ENCODE measurements around the gene ARRB1. TPM values are rescaled to one million over a fixed set of nuclear protein-coding genes. Genes with fewer than 3 reads are reported as not detected.
A peak's percentile ranks its signal among the peaks of the same experiment; 100 is the strongest.

Gene ARRB1
- total and polyA plus RNA-seq, 2 of the 13 experiments (the other 11 are each of a cell fraction or from before 2014, with no cell fraction given): 22.5 to 35.7 TPM

DNA sequence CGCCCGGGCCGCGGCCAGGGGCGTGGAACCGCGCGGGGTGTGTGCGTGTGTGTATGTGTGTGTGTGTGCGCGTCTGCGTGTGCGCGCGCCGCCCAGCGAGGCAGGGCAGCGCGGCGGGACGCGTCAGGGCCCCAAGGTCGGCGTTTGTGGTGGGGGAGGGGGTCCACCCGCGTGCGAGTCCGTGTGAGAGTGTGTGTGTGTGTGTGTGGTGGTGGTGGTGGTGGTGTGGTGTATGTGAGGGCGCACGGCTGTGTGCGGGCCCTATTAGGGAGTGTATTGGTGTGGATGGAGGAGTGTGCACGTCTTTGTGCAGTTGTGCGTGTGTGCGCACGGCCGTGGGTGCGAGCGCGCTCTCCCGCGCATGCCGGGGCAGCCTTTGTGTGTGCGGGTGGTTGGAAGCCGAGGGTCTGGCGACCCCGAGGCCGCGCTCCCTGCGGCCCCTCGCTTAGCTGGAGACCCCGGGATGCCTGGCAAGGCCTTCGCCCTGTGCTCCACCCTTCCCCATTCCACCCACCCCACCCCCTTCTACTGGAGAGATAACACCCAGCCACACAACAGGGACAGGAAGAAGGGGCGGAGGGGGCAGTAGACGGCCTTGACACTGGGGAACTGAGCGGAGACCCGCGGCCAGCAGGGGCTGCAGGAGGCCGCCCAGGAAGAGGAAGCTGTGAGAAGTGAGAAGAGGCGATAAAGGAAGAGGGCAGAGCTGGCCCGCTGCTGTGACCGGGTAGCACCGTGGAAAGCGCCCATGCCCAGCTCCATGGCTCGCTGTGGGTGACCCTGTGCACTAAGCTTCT is 528 bp upstream of the ARRB1 start (continued):
- TF ChIP-seq ZFX (CRISPR knock-in tag; IDR thresholded peaks at IDR 0.05; ENCODE audit: low read depth) (peak; percentile 89), HIVEP1 (CRISPR knock-in tag; IDR thresholded peaks at IDR 0.05) (no peak), PLRG1 (conservative IDR thresholded peaks at IDR 0.05) (no peak), ZFP82 (CRISPR knock-in tag; IDR thresholded peaks at IDR 0.05; ENCODE audit: borderline replicate concordance) (0 out of 2 replicates have a peak, but pooled peaks have one; percentile 34), ZNF768 (CRISPR knock-in tag; IDR thresholded peaks at IDR 0.05) (peak; percentile 51; the same call in 1 of the 2 replicates), NR1H2 (CRISPR knock-in tag; IDR thresholded peaks at IDR 0.05; ENCODE audit: borderline replicate concordance, low read depth) (no peak), ZIK1 (CRISPR knock-in tag; IDR thresholded peaks at IDR 0.05; ENCODE audit: borderline replicate concordance, low read depth) (0 out of 2 replicates have a peak, but pooled peaks have one; percentile 9), ZNF496 (CRISPR knock-in tag; IDR thresholded peaks at IDR 0.05; ENCODE audit: insufficient replicate concordance) (no peak), ISL2 (CRISPR knock-in tag; IDR thresholded peaks at IDR 0.05) (peak; percentile 62), KDM4B (CRISPR knock-in tag; IDR thresholded peaks at IDR 0.05) (0 out of 2 replicates have a peak, but pooled peaks have one; percentile 68), TOPORS (CRISPR knock-in tag; IDR thresholded peaks at IDR 0.05) (no peak; the same call in 1 of the 2 replicates), GTF3A (CRISPR knock-in tag; conservative IDR thresholded peaks at IDR 0.05) (no peak), MED13 (CRISPR knock-in tag; IDR thresholded peaks at IDR 0.05) (peak; percentile 59; the same call in 1 of the 2 replicates), KLF15 (CRISPR knock-in tag; IDR thresholded peaks at IDR 0.05; ENCODE audit: borderline replicate concordance) (no peak)
- TF ChIP-seq, protein P1, sequence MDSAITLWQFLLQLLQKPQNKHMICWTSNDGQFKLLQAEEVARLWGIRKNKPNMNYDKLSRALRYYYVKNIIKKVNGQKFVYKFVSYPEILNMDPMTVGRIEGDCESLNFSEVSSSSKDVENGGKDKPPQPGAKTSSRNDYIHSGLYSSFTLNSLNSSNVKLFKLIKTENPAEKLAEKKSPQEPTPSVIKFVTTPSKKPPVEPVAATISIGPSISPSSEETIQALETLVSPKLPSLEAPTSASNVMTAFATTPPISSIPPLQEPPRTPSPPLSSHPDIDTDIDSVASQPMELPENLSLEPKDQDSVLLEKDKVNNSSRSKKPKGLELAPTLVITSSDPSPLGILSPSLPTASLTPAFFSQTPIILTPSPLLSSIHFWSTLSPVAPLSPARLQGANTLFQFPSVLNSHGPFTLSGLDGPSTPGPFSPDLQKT (CRISPR knock-in tag; IDR thresholded peaks at IDR 0.05; ENCODE audit: borderline replicate concordance): no peak
- TF ChIP-seq, protein P2, sequence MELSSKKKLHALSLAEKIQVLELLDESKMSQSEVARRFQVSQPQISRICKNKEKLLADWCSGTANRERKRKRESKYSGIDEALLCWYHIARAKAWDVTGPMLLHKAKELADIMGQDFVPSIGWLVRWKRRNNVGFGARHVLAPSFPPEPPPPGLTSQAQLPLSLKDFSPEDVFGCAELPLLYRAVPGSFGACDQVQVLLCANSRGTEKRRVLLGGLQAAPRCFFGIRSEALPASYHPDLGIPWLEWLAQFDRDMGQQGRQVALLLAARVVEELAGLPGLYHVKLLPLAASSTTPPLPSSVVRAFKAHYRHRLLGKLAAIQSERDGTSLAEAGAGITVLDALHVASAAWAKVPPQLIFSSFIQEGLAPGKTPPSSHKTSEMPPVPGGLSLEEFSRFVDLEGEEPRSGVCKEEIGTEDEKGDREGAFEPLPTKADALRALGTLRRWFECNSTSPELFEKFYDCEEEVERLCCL (CRISPR knock-in tag; IDR thresholded peaks at IDR 0.05; ENCODE audit: borderline replicate concordance): no peak
- TF ChIP-seq, protein P3, sequence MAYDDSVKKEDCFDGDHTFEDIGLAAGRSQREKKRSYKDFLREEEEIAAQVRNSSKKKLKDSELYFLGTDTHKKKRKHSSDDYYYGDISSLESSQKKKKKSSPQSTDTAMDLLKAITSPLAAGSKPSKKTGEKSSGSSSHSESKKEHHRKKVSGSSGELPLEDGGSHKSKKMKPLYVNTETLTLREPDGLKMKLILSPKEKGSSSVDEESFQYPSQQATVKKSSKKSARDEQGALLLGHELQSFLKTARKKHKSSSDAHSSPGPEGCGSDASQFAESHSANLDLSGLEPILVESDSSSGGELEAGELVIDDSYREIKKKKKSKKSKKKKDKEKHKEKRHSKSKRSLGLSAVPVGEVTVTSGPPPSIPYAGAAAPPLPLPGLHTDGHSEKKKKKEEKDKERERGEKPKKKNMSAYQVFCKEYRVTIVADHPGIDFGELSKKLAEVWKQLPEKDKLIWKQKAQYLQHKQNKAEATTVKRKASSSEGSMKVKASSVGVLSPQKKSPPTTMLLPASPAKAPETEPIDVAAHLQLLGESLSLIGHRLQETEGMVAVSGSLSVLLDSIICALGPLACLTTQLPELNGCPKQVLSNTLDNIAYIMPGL (CRISPR knock-in tag; IDR thresholded peaks at IDR 0.05; ENCODE audit: borderline replicate concordance in 1 of 2, low read depth in 1 of 2): peak; percentile 68 to 86; a peak in 3 of 4 replicates
- TF ChIP-seq, protein P4, sequence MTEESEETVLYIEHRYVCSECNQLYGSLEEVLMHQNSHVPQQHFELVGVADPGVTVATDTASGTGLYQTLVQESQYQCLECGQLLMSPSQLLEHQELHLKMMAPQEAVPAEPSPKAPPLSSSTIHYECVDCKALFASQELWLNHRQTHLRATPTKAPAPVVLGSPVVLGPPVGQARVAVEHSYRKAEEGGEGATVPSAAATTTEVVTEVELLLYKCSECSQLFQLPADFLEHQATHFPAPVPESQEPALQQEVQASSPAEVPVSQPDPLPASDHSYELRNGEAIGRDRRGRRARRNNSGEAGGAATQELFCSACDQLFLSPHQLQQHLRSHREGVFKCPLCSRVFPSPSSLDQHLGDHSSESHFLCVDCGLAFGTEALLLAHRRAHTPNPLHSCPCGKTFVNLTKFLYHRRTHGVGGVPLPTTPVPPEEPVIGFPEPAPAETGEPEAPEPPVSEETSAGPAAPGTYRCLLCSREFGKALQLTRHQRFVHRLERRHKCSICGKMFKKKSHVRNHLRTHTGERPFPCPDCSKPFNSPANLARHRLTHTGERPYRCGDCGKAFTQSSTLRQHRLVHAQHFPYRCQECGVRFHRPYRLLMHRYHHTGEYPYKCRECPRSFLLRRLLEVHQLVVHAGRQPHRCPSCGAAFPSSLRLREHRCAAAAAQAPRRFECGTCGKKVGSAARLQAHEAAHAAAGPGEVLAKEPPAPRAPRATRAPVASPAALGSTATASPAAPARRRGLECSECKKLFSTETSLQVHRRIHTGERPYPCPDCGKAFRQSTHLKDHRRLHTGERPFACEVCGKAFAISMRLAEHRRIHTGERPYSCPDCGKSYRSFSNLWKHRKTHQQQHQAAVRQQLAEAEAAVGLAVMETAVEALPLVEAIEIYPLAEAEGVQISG (CRISPR knock-in tag; IDR thresholded peaks at IDR 0.05): peak; percentile 69; the same call in 1 of the 2 replicates
- TF ChIP-seq, protein P5, sequence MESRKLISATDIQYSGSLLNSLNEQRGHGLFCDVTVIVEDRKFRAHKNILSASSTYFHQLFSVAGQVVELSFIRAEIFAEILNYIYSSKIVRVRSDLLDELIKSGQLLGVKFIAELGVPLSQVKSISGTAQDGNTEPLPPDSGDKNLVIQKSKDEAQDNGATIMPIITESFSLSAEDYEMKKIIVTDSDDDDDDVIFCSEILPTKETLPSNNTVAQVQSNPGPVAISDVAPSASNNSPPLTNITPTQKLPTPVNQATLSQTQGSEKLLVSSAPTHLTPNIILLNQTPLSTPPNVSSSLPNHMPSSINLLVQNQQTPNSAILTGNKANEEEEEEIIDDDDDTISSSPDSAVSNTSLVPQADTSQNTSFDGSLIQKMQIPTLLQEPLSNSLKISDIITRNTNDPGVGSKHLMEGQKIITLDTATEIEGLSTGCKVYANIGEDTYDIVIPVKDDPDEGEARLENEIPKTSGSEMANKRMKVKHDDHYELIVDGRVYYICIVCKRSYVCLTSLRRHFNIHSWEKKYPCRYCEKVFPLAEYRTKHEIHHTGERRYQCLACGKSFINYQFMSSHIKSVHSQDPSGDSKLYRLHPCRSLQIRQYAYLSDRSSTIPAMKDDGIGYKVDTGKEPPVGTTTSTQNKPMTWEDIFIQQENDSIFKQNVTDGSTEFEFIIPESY (CRISPR knock-in tag; IDR thresholded peaks at IDR 0.05): no peak
